ENCODE measurements around the gene CYP4A22. TPM values are rescaled to one million over a fixed set of nuclear protein-coding genes. Genes with fewer than 3 reads are reported as not detected.

The CYP4A22 gene
- total RNA-seq, 2 donors from 2014 or later, result not detected

DNA sequence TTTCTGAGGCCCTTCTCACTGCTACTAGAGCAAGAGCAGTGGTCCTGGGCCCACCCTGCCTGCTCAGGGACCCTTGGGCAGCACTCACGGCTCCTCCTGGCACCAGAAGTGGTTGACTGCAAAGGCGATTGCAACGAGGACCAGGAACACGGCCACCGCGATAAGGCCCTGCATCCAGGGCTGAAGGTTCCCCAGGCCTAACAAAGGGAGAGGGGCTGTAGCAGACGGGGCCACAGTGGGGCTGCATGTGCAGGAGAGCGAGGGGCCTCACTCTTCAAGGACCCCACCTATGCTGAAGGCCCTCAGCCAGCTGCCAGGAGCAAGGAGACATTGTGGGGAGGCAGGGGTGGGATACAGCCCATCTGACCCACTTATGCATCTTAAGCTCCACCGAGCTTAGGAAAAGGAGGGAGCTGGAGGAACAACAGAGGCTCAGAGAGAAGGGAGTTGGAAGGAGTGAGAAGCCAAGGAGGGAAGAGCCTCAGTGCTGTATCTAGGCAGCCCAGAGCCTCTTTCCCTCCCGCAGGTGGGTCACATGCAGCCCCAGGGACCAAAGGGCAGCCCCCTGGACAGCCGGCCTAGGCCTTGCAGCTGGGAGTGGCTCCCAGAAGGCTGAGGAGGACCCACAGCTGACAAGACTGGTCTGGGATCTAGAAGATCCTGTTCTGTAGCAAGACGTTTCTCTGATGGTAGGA is 50.1 kb downstream of the CYP4A22 start:
- Histone ChIP-seq H3K27ac (no peak overlapping the region), H3K9me3 (no peaks in the 10 kb centered on the region), H3K36me3 (no peaks in the 10 kb centered on the region), H3K4me3 (no peak overlapping the region), H3K27me3 (replicated peaks; ENCODE audit: insufficient read depth) (no peaks in the 10 kb centered on the region), H3K4me1 (ENCODE audit: control insufficient read depth in 1 of 2, low read depth in 2 of 2) (peaks cover 19 to 31% of the 10 kb centered on the region in 2 donors)
- TF ChIP-seq, protein P1, sequence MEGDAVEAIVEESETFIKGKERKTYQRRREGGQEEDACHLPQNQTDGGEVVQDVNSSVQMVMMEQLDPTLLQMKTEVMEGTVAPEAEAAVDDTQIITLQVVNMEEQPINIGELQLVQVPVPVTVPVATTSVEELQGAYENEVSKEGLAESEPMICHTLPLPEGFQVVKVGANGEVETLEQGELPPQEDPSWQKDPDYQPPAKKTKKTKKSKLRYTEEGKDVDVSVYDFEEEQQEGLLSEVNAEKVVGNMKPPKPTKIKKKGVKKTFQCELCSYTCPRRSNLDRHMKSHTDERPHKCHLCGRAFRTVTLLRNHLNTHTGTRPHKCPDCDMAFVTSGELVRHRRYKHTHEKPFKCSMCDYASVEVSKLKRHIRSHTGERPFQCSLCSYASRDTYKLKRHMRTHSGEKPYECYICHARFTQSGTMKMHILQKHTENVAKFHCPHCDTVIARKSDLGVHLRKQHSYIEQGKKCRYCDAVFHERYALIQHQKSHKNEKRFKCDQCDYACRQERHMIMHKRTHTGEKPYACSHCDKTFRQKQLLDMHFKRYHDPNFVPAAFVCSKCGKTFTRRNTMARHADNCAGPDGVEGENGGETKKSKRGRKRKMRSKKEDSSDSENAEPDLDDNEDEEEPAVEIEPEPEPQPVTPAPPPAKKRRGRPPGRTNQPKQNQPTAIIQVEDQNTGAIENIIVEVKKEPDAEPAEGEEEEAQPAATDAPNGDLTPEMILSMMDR (IDR thresholded peaks at IDR 0.05), result no peak
- no peak for DNase-seq (ENCODE audit: low spot score)
- no peak for ATAC-seq (ENCODE audit: insufficient number of reproducible peaks, low FRiP score, low read depth)

DNA sequence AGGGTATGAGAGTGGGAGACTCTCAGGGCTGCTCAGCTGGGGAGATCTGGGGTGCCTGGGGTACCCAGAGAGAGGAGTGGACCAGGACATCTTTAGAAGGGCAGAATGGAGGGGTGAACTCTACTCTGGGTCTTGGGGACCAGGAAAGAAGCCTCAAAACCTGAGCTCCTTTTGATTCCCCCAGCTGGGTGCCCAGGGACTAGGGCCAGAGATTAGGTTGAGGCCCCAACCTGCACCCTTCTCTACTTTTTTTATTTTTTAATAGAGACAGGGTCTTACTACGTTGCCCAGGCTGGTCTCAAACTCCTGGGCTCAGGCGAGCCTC is 50.6 kb downstream of the CYP4A22 start:
- Histone ChIP-seq H3K4me3 (no peak overlapping the region), H3K9me3 (no peaks in the 10 kb centered on the region), H3K27me3 (replicated peaks; ENCODE audit: insufficient read depth) (no peaks in the 10 kb centered on the region), H3K4me1 (ENCODE audit: control insufficient read depth in 1 of 2, low read depth in 2 of 2) (peaks cover 19 to 35% of the 10 kb centered on the region in 2 donors), H3K36me3 (no peaks in the 10 kb centered on the region), H3K27ac (no peak overlapping the region)
- TF ChIP-seq, protein P1 (IDR thresholded peaks at IDR 0.05), result no peak
- no peak for DNase-seq (ENCODE audit: low spot score)
- ATAC-seq (ENCODE audit: insufficient number of reproducible peaks, low FRiP score, low read depth), result no peak

DNA sequence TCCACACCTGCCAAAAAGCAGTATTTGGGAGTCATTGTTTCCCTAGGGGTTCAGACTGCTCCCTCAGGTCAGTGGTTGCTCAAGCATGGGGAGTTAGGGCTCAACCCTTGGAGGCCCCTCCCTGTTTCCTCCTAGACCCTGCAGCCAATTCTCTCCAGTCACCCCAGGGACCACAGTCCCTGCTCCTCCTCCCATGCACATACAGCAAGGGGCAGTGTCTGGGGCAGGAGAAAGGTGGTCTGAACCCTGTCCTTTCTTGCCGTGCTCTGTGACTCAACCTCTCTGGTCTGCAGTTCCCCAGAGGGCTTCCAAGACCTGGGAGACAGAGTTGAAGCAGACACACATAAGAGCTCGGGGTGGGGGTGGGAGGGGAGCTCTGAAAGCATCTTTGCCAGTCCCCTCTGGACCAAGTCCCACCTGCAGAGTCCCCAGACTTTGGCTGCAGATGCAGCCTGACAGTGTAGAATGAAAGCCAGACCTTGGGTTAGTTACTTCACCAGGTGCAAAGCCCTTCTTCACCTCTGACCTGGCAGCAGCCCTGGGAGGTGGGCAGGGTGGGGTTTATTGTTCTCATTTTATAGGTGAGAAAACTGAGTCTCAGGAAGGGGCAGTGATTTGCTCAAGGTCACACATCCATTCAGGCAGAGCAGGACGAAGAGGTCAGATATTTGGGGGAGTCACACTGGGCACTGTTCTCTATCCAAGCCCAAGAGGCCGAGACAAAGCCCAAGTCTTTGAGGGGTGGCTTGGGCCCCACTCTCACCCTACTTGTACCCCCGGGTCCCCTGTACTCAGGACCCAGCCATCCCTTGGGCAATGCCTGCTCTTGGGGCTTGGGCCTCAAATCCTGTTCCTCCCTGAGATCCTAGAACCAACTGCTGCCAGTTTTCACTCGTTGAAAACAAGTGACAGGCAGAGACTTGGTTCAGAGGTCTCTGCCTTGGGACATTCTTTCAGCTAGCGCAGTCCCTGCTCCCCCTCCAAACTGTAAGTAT is 51.8 kb downstream of the CYP4A22 start:
- Histone ChIP-seq H3K36me3 (no peaks in the 10 kb centered on the region), H3K4me1 (ENCODE audit: control insufficient read depth in 1 of 2, low read depth in 2 of 2) (peaks cover 19 to 38% of the 10 kb centered on the region in 2 donors), H3K9me3 (no peaks in the 10 kb centered on the region), H3K27me3 (replicated peaks; ENCODE audit: insufficient read depth) (no peaks in the 10 kb centered on the region), H3K4me3 (peak overlapping the region; percentile 52), H3K27ac (peak overlapping the region; percentile 56 to 89)
- DNase-seq (ENCODE audit: low spot score) (no peak), ATAC-seq (ENCODE audit: insufficient number of reproducible peaks, low FRiP score, low read depth) (no peak)
- TF ChIP-seq, protein P1 (IDR thresholded peaks at IDR 0.05), result no peak

DNA sequence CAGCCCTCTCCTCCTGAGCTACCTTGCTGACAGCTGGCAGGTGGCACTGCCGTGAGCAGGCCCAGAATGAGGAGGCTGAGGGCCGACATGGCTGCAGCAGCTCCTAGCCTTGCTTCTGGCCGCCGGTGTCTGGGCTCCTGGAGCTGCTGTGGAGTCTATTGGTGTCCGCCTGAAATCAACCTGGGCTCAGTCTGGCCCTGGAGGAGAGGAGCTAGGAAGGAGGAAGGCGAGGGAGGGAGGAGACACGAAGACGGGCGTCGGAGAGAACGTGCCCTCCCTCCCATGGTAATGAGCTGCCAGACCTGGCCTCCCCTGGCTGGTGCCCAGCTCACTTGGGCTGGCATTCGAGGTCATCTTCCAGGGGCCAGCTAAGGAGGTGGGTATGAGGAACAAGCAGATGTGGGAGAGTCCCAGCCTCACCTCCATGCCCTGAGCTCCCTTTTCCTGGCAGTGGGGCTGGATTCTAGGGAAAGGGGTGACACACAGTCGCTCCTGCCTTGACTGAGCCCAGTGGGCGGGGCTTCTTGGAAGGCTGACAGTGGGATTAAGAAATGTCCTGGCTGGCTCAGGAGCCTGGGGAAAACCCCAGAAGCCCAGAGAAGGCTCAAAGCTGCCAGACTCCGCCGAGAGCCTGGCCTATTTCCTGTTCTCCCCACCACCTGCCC is 52.7 kb downstream of the CYP4A22 start, which contains the start of gene PDZK1IP1:
Gene PDZK1IP1, minus strand, starts transcription at position 193 of the 665 bp plus-strand sequence. Its CDS starts 104 bp downstream, at position 89.
- Histone ChIP-seq H3K27me3 (replicated peaks; ENCODE audit: insufficient read depth) (no peaks in the 10 kb centered on the region), H3K9me3 (no peaks in the 10 kb centered on the region), H3K4me1 (ENCODE audit: control insufficient read depth in 1 of 2, low read depth in 2 of 2) (peaks cover 19 to 38% of the 10 kb centered on the region in 2 donors), H3K4me3 (peak within 1 kb of the TSS; percentile 52), H3K36me3 (no peaks in the 10 kb centered on the region), H3K27ac (peak within 1 kb of the TSS; percentile 73 to 89)
- TF ChIP-seq, protein P1 (IDR thresholded peaks at IDR 0.05), result no peak
- peak; percentile 81 for ATAC-seq (ENCODE audit: insufficient number of reproducible peaks, low FRiP score, low read depth)
- DNase-seq (ENCODE audit: low spot score), result peak; percentile 89

DNA sequence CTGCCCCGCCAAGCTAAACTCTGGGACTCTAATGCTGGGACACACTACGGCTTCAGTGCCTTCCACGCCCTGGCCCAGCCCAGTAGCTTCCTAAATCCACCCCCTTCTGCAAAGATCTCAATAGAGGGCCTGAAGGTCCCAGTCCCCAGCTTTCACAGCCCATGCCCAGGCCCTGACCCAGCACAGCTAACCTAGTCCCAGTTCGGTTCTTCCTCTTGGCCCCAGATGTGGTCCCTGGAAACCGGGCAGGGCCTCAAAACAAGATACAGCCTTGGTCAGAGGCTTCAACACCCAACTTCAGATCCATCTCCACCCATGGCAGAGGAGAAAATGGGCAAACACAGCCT is 53.2 kb downstream of the CYP4A22 start:
- ATAC-seq (ENCODE audit: insufficient number of reproducible peaks, low FRiP score, low read depth) (no peak), DNase-seq (ENCODE audit: low spot score) (no peak)
- Histone ChIP-seq H3K4me1 (ENCODE audit: control insufficient read depth in 1 of 2, low read depth in 2 of 2) (peaks cover 19 to 38% of the 10 kb centered on the region in 2 donors), H3K27ac (peak overlapping the region; percentile 73 to 89), H3K27me3 (replicated peaks; ENCODE audit: insufficient read depth) (no peaks in the 10 kb centered on the region), H3K4me3 (peak overlapping the region; percentile 52), H3K9me3 (no peaks in the 10 kb centered on the region), H3K36me3 (no peaks in the 10 kb centered on the region)
- TF ChIP-seq, protein P1 (IDR thresholded peaks at IDR 0.05), result no peak

Measured in thoracic aorta (tissue), 2 donors.